GM12878 (cell line): Measurements from ENCODE around the gene SPIRE2. TPM values are rescaled to one million over a fixed set of nuclear protein-coding genes. Genes with fewer than 3 reads are reported as not detected.

Source experiments
- ATAC-seq: fragments of 200-7000 bp; cut with Tn5 transposase; 3 replicates; pipeline ENCODE4 v1.9.1; 2020; ENCODE audit warnings: mild to moderate bottlenecking, moderate library complexity
- BruUV-seq: library from RNA; stranded (reverse); fragments of 400-500 nt; replicated peaks from 2 replicates; lab custom pipeline; 2021; lab: Mats Ljungman, UMichigan
- CTCF ChIA-PET: fragments of 300-600 bp; sonication (Branson Sonifier 250); formaldehyde crosslinking; extraction: SDS; loops from one replicate; lab custom pipeline; 2021; ENCODE audit warnings: inconsistent platforms; lab: Yijun Ruan, JAX
- POLR2A ChIA-PET: fragments of 350-600 bp; formaldehyde crosslinking; extraction: SDS; loops from one replicate; lab custom pipeline; 2021; ENCODE audit warnings: inconsistent platforms; lab: Charles Lee
- RAD21 ChIA-PET: fragments of 300-600 bp; sonication (Branson Sonifier 250); formaldehyde crosslinking; loops from one replicate; lab custom pipeline; 2023; ENCODE audit warnings: antibody characterized with exemption; ENCODE audit not compliant: unreplicated experiment; lab: Charles Lee
- SMC1A ChIA-PET: fragments of 300-600 bp; sonication (Branson Sonifier 250); formaldehyde crosslinking; loops from one replicate; lab custom pipeline; 2023; ENCODE audit not compliant: unreplicated experiment, uncharacterized antibody; lab: Charles Lee
- DNase-seq: peaks from one replicate; pipeline ENCODE4 v3.0.0-alpha.2; 2011; ENCODE audit warnings: low read depth, low spot score
- FAIRE-seq: peaks from 3 replicates; lab custom pipeline; 2011; peaks lifted over from hg19 to GRCh38; lab: Jason Lieb, UNC
- H2AFZ ChIP-seq: 2 replicates; pipeline ENCODE4 v1.6.0; 2011; ENCODE audit warnings: low read depth, low read length, control low read depth; ENCODE audit not compliant: control insufficient read depth
- H3K27ac ChIP-seq: 2 replicates; pipeline ENCODE4 v1.5.1; 2011; ENCODE audit warnings: control low read depth; ENCODE audit not compliant: control insufficient read depth, insufficient read depth
- H3K27me3 ChIP-seq, 2 experiments: replicated peaks in 1 of 2; 2 replicates each; pipeline versions ENCODE4 v1.6.0 to v1.6.1; 2011; ENCODE audit warnings: low read length in 1 of 2; ENCODE audit not compliant: control insufficient read depth in 2 of 2, insufficient read depth in 2 of 2
- H3K36me3 ChIP-seq, 2 experiments: 2 replicates each; pipeline ENCODE4 v1.5.1; 2011; ENCODE audit warnings: low read length in 1 of 2; ENCODE audit not compliant: control insufficient read depth in 2 of 2, insufficient read depth in 2 of 2
- H3K4me1 ChIP-seq: 2 replicates; pipeline ENCODE4 v1.6.1; 2011; ENCODE audit warnings: mild to moderate bottlenecking, low read length, moderate library complexity, mixed read lengths; ENCODE audit not compliant: control insufficient read depth, insufficient read depth
- H3K4me2 ChIP-seq: 2 replicates; pipeline ENCODE4 v1.6.0; 2011; ENCODE audit warnings: control low read depth; ENCODE audit not compliant: control insufficient read depth, insufficient read depth
- H3K4me3 ChIP-seq: fragments of 200-600 bp; sonication (generic); 2 replicates; pipeline ENCODE4 v1.5.1; 2016
- H3K79me2 ChIP-seq: 2 replicates; pipeline ENCODE4 v1.6.0; 2011; ENCODE audit warnings: low read length; ENCODE audit not compliant: control insufficient read depth, insufficient read depth
- H3K9ac ChIP-seq: 2 replicates; pipeline ENCODE4 v1.8.0; 2011; ENCODE audit warnings: low read length, control low read depth, mixed read lengths; ENCODE audit not compliant: control insufficient read depth, insufficient read depth
- H3K9me3 ChIP-seq: replicated peaks from 3 replicates; pipeline ENCODE4 v1.5.1; 2011; ENCODE audit warnings: mild to moderate bottlenecking, low read length; ENCODE audit not compliant: control insufficient read depth, insufficient read depth
- H4K20me1 ChIP-seq: 2 replicates; pipeline ENCODE4 v1.6.0; 2011; ENCODE audit not compliant: control insufficient read depth, insufficient read depth
- CREB1 ChIP-seq: IDR thresholded peaks from 2 replicates; pipeline ENCODE4 v1.6.1; 2012; ENCODE audit warnings: low read depth, mild to moderate bottlenecking, inconsistent platforms
- ETV6 ChIP-seq, 2 experiments: fragments of 450-650 bp in 1 of 2; IDR thresholded peaks in 1 of 2; conservative IDR thresholded peaks in 1 of 2; 2 replicates each; pipeline ENCODE4 v1.6.1; 2014; ENCODE audit warnings: antibody characterized with exemption in 1 of 2, borderline replicate concordance in 1 of 2, low read depth in 1 of 2, mild to moderate bottlenecking in 1 of 2, moderate library complexity in 1 of 2
- FOXM1 ChIP-seq: IDR thresholded peaks from 2 replicates; pipeline ENCODE4 v1.6.1; 2012; ENCODE audit warnings: low read depth, mild to moderate bottlenecking, inconsistent platforms, low read length, moderate library complexity
- NBN ChIP-seq: fragments of 450-650 bp; IDR thresholded peaks from 2 replicates; pipeline ENCODE4 v1.6.1; 2016
- NFYA ChIP-seq: IDR thresholded peaks from 2 replicates; pipeline ENCODE4 v1.6.1; 2011; ENCODE audit warnings: low read depth, mild to moderate bottlenecking, low read length, improper control_type of control experiment, borderline replicate concordance
- NR2C1 ChIP-seq: fragments of 450-650 bp; IDR thresholded peaks from 2 replicates; pipeline ENCODE4 v1.6.1; 2017; ENCODE audit warnings: antibody characterized with exemption, mild to moderate bottlenecking, moderate library complexity
- PAX8 ChIP-seq: fragments of 450-650 bp; IDR thresholded peaks from 2 replicates; pipeline ENCODE4 v1.6.1; 2017; ENCODE audit warnings: mild to moderate bottlenecking, moderate library complexity
- STAT3 ChIP-seq: IDR thresholded peaks from 2 replicates; pipeline ENCODE4 v1.6.1; 2011; ENCODE audit warnings: low read depth, low read length, improper control_type of control experiment
- TCF7 ChIP-seq: IDR thresholded peaks from 2 replicates; pipeline ENCODE4 v1.6.1; 2014; ENCODE audit warnings: antibody characterized with exemption, borderline replicate concordance
- YBX1 ChIP-seq: fragments of 450-650 bp; IDR thresholded peaks from 2 replicates; pipeline ENCODE4 v1.6.1; 2016; ENCODE audit warnings: antibody characterized with exemption
- ZNF24 ChIP-seq: fragments of 450-650 bp; IDR thresholded peaks from 2 replicates; pipeline ENCODE4 v1.6.1; 2017; ENCODE audit warnings: antibody characterized with exemption, mild to moderate bottlenecking
- WGBS: methylation state at CpG from one replicate; pipeline ENCODE4 v1.1.6; 2016; ENCODE audit warnings: low lambda C conversion rate; ENCODE audit not compliant: insufficient replicate concordance, insufficient coverage; ENCODE audit errors: missing lambda C conversion rate; 5-methylcytosine and 5-hydroxymethylcytosine counted together
- in situ Hi-C: fragments of 300-500 bp; cut with MboI; formaldehyde crosslinking; loops from 9 replicates; pipeline ENCODE4 v1.14.3; 2018; ENCODE audit warnings: mixed read lengths
- intact Hi-C: fragments of 100-400 bp; cut with micrococcal nuclease; formaldehyde crosslinking; loops from one replicate; pipeline ENCODE4 v1.14.2; 2022; ENCODE audit not compliant: unreplicated experiment
- polyA plus RNA-seq, 11 experiments: library from polyadenylated mRNA; depleted of rRNA in 4 of 11; unstranded in 6 of 11; stranded (reverse) in 5 of 11; fragments of >200 nt; fragmentation: Nextera tagmentation in 4 of 11; fragmentation: Illumina TruSeq in 1 of 11; extraction: Ambion mirVana in 4 of 11; extraction: Trizol in 1 of 11; gene quantifications; 1 replicate in 1 of 11; 2 replicates in 10 of 11; pipeline versions ENCODE4 v1.2.1 to v1.2.3, GENCODE V29; 2011 to 2016; ENCODE audit warnings: inconsistent platforms in 2 of 11, missing spikeins in 2 of 11, low read depth in 1 of 11
- total RNA-seq, 4 experiments: library from RNA; depleted of rRNA in 3 of 4; stranded (reverse); fragments of >200 nt in 3 of 4; fragmentation: Illumina TruSeq in 1 of 4; extraction: Trizol in 1 of 4; gene quantifications; 2 replicates each; pipeline versions ENCODE4 v1.2.1 to v1.2.3, GENCODE V29; 2013 to 2021
- TF ChIP-seq, protein P1 (sequence below): IDR thresholded peaks from 2 replicates; pipeline ENCODE4 v1.6.1; 2011; ENCODE audit warnings: borderline replicate concordance, low read depth, mild to moderate bottlenecking, moderate library complexity, mixed read lengths, low read length; ENCODE audit not compliant: insufficient read depth; ENCODE audit errors: extremely low read length
- TF ChIP-seq, protein P2 (sequence below): fragments of 150-350 bp; IDR thresholded peaks from 2 replicates; pipeline ENCODE4 v1.6.1; 2014; ENCODE audit warnings: mild to moderate bottlenecking, low read depth, low read length

The SPIRE2 gene
- total and polyA plus RNA-seq, 10 of the 15 experiments (the other 5 are each of a cell fraction or from before 2014, with no cell fraction given), result 0.03 to 0.64 (median 0.27) TPM; not detected in 1

DNA sequence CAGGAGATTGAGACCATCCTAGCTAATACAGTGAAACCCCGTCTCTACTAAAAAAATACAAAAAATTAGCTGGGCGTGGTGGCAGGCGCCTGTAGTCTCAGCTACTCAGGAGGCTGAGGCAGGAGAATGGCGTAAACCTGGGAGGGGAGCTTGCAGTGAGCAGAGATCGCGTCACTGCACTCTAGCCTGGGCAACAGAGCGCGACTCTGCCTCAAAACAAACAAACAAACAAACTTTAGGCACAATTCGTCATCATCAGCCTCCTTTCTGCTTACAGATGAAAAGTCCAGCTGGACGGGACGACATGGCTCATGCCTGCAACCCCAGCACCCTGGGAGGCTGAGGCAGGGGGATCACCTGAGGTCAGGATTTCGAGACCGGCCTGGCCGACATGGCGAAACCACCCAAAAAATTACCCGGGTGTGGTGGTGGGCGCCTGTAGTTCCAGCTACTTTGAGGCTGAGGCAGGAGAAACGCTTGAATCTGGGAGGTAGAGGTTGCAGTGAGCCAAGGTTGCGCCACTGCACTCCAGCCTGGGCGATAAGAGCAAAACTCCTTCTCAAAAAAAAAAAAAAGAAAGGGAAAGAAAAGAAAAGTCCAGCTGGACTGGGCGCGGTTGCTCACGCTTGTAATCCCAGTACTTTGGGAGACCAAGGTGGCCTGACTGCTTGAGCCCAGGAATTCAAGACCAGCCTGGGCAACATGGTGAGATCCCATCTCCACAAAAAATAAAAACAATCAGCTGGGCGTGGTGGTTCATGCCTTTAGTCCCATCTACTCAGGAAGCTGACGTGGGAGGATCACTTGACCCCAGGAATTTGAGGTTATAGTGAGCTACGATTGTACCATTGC is 1.5 kb upstream of the SPIRE2 start:
- SMC1A ChIA-PET, result no interaction called here
- 67% methylated on average over 24 of the region's 26 CpGs for WGBS
- no peak overlapping the region for H3K4me2 ChIP-seq

DNA sequence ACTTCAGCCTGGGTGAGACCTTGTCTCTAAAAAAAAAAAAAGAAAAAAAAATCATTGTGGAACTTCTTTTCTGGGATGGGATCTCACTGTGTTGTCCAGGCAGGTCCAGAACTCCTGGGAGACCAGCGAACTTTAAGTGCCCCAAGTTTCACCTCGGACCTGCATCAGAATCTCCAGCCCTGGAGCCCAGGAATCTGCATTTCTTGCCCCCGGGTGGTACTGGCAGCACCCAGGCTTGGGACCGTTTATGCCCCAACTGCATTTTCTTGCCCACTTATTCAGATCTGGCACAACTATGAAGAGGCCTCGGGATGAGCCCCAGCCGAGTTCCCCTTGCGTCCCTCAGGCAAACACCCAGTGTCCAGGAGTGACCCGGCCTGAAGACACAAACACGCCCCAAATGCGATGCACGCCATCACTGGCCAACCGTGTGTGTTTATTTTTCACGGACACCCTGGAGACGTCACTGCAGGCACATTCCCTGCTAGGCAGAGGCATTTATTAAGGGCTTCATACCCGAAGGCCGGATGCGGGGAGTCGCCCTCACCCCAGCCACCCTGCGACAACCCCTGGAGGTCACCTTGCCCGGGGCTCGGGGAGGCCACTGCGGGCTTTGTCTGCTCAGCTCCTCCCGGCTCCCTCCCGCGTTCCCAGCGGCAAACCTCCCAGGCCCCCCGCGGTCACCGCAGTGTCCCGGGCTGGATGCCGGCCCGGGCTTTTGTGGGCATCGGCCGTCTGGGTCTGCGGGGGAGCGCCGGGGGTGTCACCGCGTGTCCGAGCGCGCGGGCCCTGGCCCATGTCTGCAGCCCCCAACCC is 684 bp upstream of the SPIRE2 start:
- H3K9me3 ChIP-seq, result no peaks in the 10 kb centered on the region
- ChIA-PET POLR2A (no interaction called here), CTCF (no interaction called here), RAD21 (no interaction called here), SMC1A (no interaction called here)
- peak overlapping the region; percentile 55 for H3K4me2 ChIP-seq
- DNase-seq (no peak), FAIRE-seq (no peak), ATAC-seq (peak; percentile 11; the same call in 2 of the 3 replicates)
- intact Hi-C loops (no loop called here), in situ Hi-C loops (no loop called here)
- H3K36me3 ChIP-seq, result no peaks in the 10 kb centered on the region
- no peaks in the 10 kb centered on the region for H3K79me2 ChIP-seq
- no peaks in the 10 kb centered on the region for H3K4me1 ChIP-seq
- BruUV-seq, result no TSS peak
- H2AFZ ChIP-seq, result no peak overlapping the region
- H3K4me3 ChIP-seq, result no peak overlapping the region
- 16% methylated on average over 43 of the region's 43 CpGs for WGBS
- no peak overlapping the region for H3K9ac ChIP-seq
- peaks cover 1 to 3% of the 10 kb centered on the region in 2 experiments; a peak in 3 of 4 replicates for H3K27me3 ChIP-seq
- no peak overlapping the region for H3K27ac ChIP-seq
- H4K20me1 ChIP-seq, result no peaks in the 10 kb centered on the region
- TF ChIP-seq NR2C1 (no peak), PAX8 (no peak), ZNF24 (no peak), NFYA (no peak), FOXM1 (no peak), TCF7 (no peak), YBX1 (no peak), STAT3 (no peak)
- TF ChIP-seq, protein P1, sequence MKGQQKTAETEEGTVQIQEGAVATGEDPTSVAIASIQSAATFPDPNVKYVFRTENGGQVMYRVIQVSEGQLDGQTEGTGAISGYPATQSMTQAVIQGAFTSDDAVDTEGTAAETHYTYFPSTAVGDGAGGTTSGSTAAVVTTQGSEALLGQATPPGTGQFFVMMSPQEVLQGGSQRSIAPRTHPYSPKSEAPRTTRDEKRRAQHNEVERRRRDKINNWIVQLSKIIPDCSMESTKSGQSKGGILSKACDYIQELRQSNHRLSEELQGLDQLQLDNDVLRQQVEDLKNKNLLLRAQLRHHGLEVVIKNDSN, result no peak
- TF ChIP-seq, protein P2, sequence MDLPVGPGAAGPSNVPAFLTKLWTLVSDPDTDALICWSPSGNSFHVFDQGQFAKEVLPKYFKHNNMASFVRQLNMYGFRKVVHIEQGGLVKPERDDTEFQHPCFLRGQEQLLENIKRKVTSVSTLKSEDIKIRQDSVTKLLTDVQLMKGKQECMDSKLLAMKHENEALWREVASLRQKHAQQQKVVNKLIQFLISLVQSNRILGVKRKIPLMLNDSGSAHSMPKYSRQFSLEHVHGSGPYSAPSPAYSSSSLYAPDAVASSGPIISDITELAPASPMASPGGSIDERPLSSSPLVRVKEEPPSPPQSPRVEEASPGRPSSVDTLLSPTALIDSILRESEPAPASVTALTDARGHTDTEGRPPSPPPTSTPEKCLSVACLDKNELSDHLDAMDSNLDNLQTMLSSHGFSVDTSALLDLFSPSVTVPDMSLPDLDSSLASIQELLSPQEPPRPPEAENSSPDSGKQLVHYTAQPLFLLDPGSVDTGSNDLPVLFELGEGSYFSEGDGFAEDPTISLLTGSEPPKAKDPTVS, result no peak

More for the DNA sequence above, 1.5 kb upstream of the SPIRE2 start:
- Histone ChIP-seq H3K79me2 (no peaks in the 10 kb centered on the region), H3K9me3 (no peaks in the 10 kb centered on the region), H3K4me1 (no peaks in the 10 kb centered on the region), H2AFZ (no peak overlapping the region), H4K20me1 (no peaks in the 10 kb centered on the region), H3K27ac (no peak overlapping the region), H3K27me3 (peaks cover 1 to 3% of the 10 kb centered on the region in 2 experiments; a peak in 3 of 4 replicates), H3K4me3 (no peak overlapping the region), H3K36me3 (no peaks in the 10 kb centered on the region), H3K9ac (no peak overlapping the region)
- in situ Hi-C loops (no loop called here), intact Hi-C loops (no loop called here)
- FAIRE-seq, result no peak
- ChIA-PET POLR2A (interaction anchor here (0.6 to 0.7 kb wide), 2 partner anchors 71 to 647 kb away, joined by 3 to 4 read pairs; no protein-coding TSS in a partner anchor), RAD21 (no interaction called here), CTCF (no interaction called here)
- no TSS peak for BruUV-seq
- no peak for ATAC-seq
- no peak for TF ChIP-seq ETV6 (conservative IDR thresholded peaks at IDR 0.05 in 1 of 2, IDR thresholded peaks at IDR 0.05 in 1 of 2; ENCODE audit: borderline replicate concordance in 1 of 2, low read depth in 1 of 2)
- no peak for TF ChIP-seq CREB1
- TF ChIP-seq NBN, result no peak
- DNase-seq, result no peak
